GM20000 (cell line): ENCODE data around the gene GRB7.

Experiments
- DNase-seq: peaks from one replicate; pipeline ENCODE4 v3.0.0; 2012; ENCODE audit warnings: low spot score
- CTCF ChIP-seq: IDR thresholded peaks from 2 replicates; pipeline ENCODE4 v1.5.1; 2012; ENCODE audit warnings: mild to moderate bottlenecking, control low read depth; ENCODE audit errors: extremely low read depth, missing control alignments

Gene GRB7

DNA sequence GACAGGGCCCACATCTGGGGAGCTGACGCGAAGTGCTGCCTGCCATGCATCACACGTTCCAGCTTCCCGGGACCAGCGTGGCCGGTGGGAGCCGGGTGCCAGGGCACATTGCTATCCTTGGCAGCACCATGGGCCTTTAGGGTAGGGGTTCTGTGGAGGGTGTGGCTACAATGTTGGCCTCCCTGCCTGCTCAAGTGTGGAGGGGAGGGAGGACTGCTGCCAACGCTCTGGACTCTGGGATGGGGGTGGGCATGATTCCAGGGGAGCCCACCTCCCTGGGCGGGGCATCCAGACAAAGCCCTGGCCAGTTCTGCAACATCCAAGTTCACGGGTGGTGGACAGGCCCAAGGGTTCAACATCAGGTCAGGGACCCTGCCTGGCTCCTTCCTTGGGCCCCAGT is 13.9 kb downstream of the GRB7 start:
- DNase-seq, result no peak
- TF ChIP-seq CTCF, result no peak

GRCh38 chr17:39752241-39752881 is 14.6 kb downstream of the GRB7 start:
- DNase-seq, result peak; percentile 13
- TF ChIP-seq CTCF, result no peak

GRCh38 chr17:39753514-39754160 is 15.9 kb downstream of the GRB7 start:
- TF ChIP-seq CTCF, result peak; percentile 44
- DNase-seq, result peak; percentile 87

DNA sequence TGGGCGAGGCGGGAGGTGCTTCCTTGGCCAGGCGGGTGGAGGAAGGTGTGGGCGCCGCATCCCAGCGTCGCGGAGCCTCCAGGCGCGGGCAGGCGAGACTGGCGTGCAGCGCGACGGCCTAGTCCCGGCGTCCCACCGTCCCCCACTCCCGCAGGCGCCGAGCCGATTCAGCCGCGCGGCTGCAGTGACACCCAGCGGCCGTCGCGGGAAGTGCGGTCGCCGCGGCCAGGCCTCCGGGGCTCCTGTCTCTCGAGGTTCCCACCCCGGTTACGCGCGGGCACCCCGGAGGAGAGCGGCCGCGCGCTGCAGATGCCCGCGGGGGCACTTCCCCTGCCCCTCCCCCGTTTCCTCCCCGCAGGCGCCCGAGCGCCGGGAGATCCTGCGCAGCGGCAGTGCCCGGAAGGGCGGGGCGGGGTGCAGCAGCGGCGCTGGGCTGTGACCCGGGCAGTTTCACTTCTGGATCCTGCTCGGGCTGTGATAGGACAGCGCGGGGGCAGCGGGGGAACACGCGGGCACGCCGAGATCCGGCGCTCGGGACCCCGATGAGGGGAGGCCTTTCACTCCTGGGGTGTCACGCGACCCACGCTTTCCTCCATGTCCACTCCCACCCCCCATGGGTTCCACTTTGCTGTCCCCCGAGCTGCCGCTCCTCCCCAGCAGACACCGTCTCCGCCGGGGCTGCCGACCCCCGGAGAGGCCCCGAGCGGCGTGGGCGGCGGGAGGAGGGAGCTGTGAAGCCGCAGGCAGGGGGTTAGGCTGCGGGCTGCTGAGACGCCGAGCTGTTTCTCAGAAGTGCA is 16.6 kb downstream of the GRB7 start:
- peak; percentile 97 for DNase-seq
- peak; percentile 86 for TF ChIP-seq CTCF

- peak; percentile 35 for DNase-seq
- no peak for TF ChIP-seq CTCF
Observed at GRCh38 chr17:39754958-39755553, 17.3 kb downstream of the GRB7 start.

GRCh38 chr17:39755554-39756379 is 18.0 kb downstream of the GRB7 start:
- TF ChIP-seq CTCF, result no peak
- DNase-seq, result peak; percentile 81
